CD14-positive monocyte (primary cell): Measurements from ENCODE around the gene ST8SIA6. TPM values are rescaled to one million over a fixed set of nuclear protein-coding genes. Genes with fewer than 3 reads are reported as not detected.

Source experiments
- DNase-seq, 3 donors: peaks; one replicate each; pipeline ENCODE4 v3.0.0-alpha.2; 2011 to 2022
- H2AFZ ChIP-seq: 2 replicates; pipeline ENCODE4 v1.6.0; 2012; ENCODE audit warnings: mild to moderate bottlenecking, low read depth, low read length, inconsistent platforms; ENCODE audit not compliant: insufficient read depth, poor library complexity, severe bottlenecking
- H3K27ac ChIP-seq, 2 donors: 1 replicate in 1 of 2; 2 replicates in 1 of 2; pipeline ENCODE4 v1.5.1; 2012 to 2013; ENCODE audit warnings: low read length in 2 of 2, control low read depth in 1 of 2, inconsistent platforms in 1 of 2, low read depth in 1 of 2, mild to moderate bottlenecking in 1 of 2
- H3K27me3 ChIP-seq, 2 donors: one replicate each; pipeline versions ENCODE4 v1.6.0 to v1.6.1; 2011 to 2013; ENCODE audit warnings: low read length in 2 of 2; ENCODE audit not compliant: control insufficient read depth in 2 of 2, insufficient read depth in 2 of 2
- H3K36me3 ChIP-seq, 2 donors: replicated peaks in 1 of 2; 1 replicate in 1 of 2; 2 replicates in 1 of 2; pipeline versions ENCODE4 v1.5.1 to v1.6.1; 2012 to 2013; ENCODE audit warnings: low read length in 2 of 2, control low read depth in 1 of 2, inconsistent platforms in 1 of 2, mild to moderate bottlenecking in 1 of 2; ENCODE audit not compliant: insufficient read depth in 2 of 2, control insufficient read depth in 1 of 2
- H3K4me1 ChIP-seq, 2 donors: 1 replicate in 1 of 2; 2 replicates in 1 of 2; pipeline versions ENCODE4 v1.5.1 to v1.6.1; 2012 to 2013; ENCODE audit warnings: low read length in 2 of 2, control low read depth in 1 of 2, inconsistent platforms in 1 of 2, mild to moderate bottlenecking in 1 of 2, moderate library complexity in 1 of 2; ENCODE audit not compliant: insufficient read depth in 2 of 2, control insufficient read depth in 1 of 2
- H3K4me2 ChIP-seq: replicated peaks from 2 replicates; pipeline ENCODE3; 2012; ENCODE audit warnings: low read length, moderate library complexity, mild to moderate bottlenecking; ENCODE audit not compliant: poor library complexity, severe bottlenecking; ENCODE audit errors: extremely low read depth
- H3K4me3 ChIP-seq, 3 experiments: fragments of 200-600 bp in 1 of 3; sonication (generic) in 1 of 3; replicated peaks in 1 of 3; 1 replicate in 2 of 3; 2 replicates in 1 of 3; pipeline ENCODE4 v1.5.1; 2011 to 2013; ENCODE audit warnings: low read length in 3 of 3, mild to moderate bottlenecking in 3 of 3, control low read depth in 2 of 3, low read depth in 2 of 3, inconsistent platforms in 1 of 3, moderate library complexity in 1 of 3
- H3K79me2 ChIP-seq: 2 replicates; pipeline ENCODE4 v1.6.0; 2012; ENCODE audit warnings: mild to moderate bottlenecking, control low read depth, inconsistent platforms, low read length, moderate library complexity; ENCODE audit not compliant: insufficient read depth
- H3K9ac ChIP-seq: 2 replicates; pipeline ENCODE4 v1.6.0; 2017; ENCODE audit warnings: low read length, mild to moderate bottlenecking; ENCODE audit not compliant: insufficient read depth, poor library complexity, severe bottlenecking
- H3K9me3 ChIP-seq, 2 donors: replicated peaks in 1 of 2; 1 replicate in 1 of 2; 2 replicates in 1 of 2; pipeline versions ENCODE4 v1.5.1 to v1.6.1; 2012 to 2013; ENCODE audit warnings: low read length in 2 of 2, control low read depth in 1 of 2; ENCODE audit not compliant: control insufficient read depth in 1 of 2, insufficient read depth in 1 of 2
- H4K20me1 ChIP-seq: 2 replicates; pipeline ENCODE4 v1.6.0; 2012; ENCODE audit warnings: mild to moderate bottlenecking, low read length, control low read depth, moderate library complexity; ENCODE audit not compliant: insufficient read depth
- H3K27ac Mint-ChIP-seq, 7 donors: one replicate each; pipeline ENCODE4 v1.8.0; 2020; ENCODE audit warnings: mild to moderate bottlenecking in 7 of 7, mixed read lengths in 7 of 7, moderate library complexity in 6 of 7, inconsistent platforms in 2 of 7
- H3K27me3 Mint-ChIP-seq, 3 donors: one replicate each; pipeline ENCODE4 v1.8.0; 2021 to 2022; ENCODE audit warnings: low read depth in 3 of 3, mild to moderate bottlenecking in 3 of 3, mixed read lengths in 3 of 3, moderate library complexity in 3 of 3, inconsistent platforms in 1 of 3
- H3K36me3 Mint-ChIP-seq, 2 donors: one replicate each; pipeline ENCODE4 v1.8.0; 2020; ENCODE audit warnings: mixed read lengths in 2 of 2, inconsistent platforms in 1 of 2, mild to moderate bottlenecking in 1 of 2
- H3K4me1 Mint-ChIP-seq: one replicate; pipeline ENCODE4 v1.8.0; 2020; ENCODE audit warnings: mild to moderate bottlenecking, mixed read lengths
- H3K4me3 Mint-ChIP-seq, 2 donors: one replicate each; pipeline ENCODE4 v1.8.0; 2020; ENCODE audit warnings: mild to moderate bottlenecking in 2 of 2, mixed read lengths in 2 of 2, moderate library complexity in 1 of 2
- H3K9me3 Mint-ChIP-seq, 7 donors: one replicate each; pipeline ENCODE4 v1.8.0; 2020 to 2022; ENCODE audit warnings: mixed read lengths in 7 of 7, mild to moderate bottlenecking in 6 of 7, moderate library complexity in 6 of 7, inconsistent platforms in 2 of 7
- WGBS: methylation state at CpG from one replicate; pipeline ENCODE4 v1.1.5; 2013; ENCODE audit warnings: missing lambda C conversion rate; ENCODE audit not compliant: insufficient coverage; 5-methylcytosine and 5-hydroxymethylcytosine counted together
- intact Hi-C, 2 donors: fragments of 100-400 bp; cut with micrococcal nuclease; formaldehyde crosslinking; loops; one replicate each; pipeline versions ENCODE4 v1.15.0 to v1.15.1; 2023
- polyA plus RNA-seq, 3 donors: library from polyadenylated mRNA; depleted of rRNA in 1 of 3; unstranded in 2 of 3; stranded (reverse) in 1 of 3; fragments of 300-500 nt in 2 of 3; fragments of >200 nt in 1 of 3; fragmentation: Illumina TruSeq in 2 of 3; gene quantifications; 1 replicate in 2 of 3; 2 replicates in 1 of 3; pipeline ENCODE4 v1.2.3, GENCODE V29; 2012 to 2021
- TF ChIP-seq, protein P1 (sequence below): fragments of 200-600 bp; IDR thresholded peaks from one replicate; pipeline ENCODE4 v1.8.0; 2022; ENCODE audit warnings: antibody characterized with exemption, mild to moderate bottlenecking

The ST8SIA6 gene
- polyA plus RNA-seq, 3 donors = 0.11 TPM; not detected in 2

DNA sequence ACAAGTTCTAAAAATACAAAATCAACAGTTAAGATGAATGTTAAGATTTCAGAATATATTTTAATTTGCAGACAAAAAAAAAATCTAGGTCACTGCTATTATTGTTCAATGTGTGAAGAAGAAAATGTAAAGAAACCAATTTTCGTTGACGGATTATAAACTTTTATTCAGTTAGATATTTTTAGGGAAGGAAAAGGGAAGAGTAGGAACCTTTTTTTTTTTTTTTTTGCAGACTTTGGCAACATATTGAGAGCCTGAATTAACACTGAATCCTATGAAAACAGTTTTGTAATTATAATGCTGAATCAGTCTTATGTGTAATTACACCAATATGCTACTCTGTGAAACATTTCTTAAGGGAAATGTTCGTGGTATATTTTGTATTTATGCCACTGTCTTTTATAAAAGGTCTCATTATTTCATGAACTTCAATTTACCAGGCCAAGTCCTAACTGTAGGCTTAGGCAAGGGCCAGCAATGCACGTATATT lies 106.3 kb downstream of the ST8SIA6 start:
- no peak overlapping the region for H3K27ac ChIP-seq
- H3K4me1 ChIP-seq = no peaks in the 10 kb centered on the region
- H3K4me1 Mint-ChIP-seq = no peaks in the 10 kb centered on the region
- peaks cover 0 to 1% (median 0%) of the 10 kb centered on the region in 3 donors for H3K27me3 Mint-ChIP-seq
- 89% methylated on average over 1 of the region's 4 CpGs for WGBS
- DNase-seq = no peak
- H3K9me3 ChIP-seq = no peaks in the 10 kb centered on the region
- H3K4me3 Mint-ChIP-seq = no peak overlapping the region
- no peaks in the 10 kb centered on the region for H3K27me3 ChIP-seq
- intact Hi-C loops = no loop called here
- H3K27ac Mint-ChIP-seq = no peak overlapping the region
- H3K9me3 Mint-ChIP-seq = peaks cover 0 to 2% (median 0%) of the 10 kb centered on the region in 7 donors
- no peak overlapping the region for H3K4me2 ChIP-seq
- no peak overlapping the region for H3K9ac ChIP-seq
- no peaks in the 10 kb centered on the region for H3K36me3 Mint-ChIP-seq
- no peaks in the 10 kb centered on the region for H3K79me2 ChIP-seq
- H3K36me3 ChIP-seq = no peaks in the 10 kb centered on the region
- H2AFZ ChIP-seq = no peak overlapping the region
- TF ChIP-seq, protein P1, sequence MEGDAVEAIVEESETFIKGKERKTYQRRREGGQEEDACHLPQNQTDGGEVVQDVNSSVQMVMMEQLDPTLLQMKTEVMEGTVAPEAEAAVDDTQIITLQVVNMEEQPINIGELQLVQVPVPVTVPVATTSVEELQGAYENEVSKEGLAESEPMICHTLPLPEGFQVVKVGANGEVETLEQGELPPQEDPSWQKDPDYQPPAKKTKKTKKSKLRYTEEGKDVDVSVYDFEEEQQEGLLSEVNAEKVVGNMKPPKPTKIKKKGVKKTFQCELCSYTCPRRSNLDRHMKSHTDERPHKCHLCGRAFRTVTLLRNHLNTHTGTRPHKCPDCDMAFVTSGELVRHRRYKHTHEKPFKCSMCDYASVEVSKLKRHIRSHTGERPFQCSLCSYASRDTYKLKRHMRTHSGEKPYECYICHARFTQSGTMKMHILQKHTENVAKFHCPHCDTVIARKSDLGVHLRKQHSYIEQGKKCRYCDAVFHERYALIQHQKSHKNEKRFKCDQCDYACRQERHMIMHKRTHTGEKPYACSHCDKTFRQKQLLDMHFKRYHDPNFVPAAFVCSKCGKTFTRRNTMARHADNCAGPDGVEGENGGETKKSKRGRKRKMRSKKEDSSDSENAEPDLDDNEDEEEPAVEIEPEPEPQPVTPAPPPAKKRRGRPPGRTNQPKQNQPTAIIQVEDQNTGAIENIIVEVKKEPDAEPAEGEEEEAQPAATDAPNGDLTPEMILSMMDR = no peak
- H4K20me1 ChIP-seq = no peaks in the 10 kb centered on the region
- no peak overlapping the region for H3K4me3 ChIP-seq

DNA sequence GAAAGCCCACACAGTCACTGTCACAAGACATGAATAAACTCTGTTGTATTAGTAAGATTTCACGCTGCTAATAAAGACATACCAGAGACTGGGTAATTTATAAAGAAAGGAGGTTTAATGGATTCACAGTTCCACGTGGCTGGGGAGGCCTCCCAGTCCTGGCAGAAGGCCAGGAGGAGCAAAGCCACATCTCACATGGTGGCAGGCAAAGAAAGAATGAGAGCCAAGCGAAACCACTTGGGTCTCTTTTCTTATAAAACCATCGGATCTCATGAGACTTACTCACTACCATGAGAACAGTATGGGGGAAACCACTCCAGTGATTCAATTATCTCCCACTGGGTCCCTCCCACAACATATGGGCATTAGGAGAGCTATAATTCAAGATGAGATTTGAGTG lies 110.2 kb downstream of the ST8SIA6 start:
- peaks cover 15 to 26% (median 19%) of the 10 kb centered on the region in 7 donors for H3K9me3 Mint-ChIP-seq
- Histone ChIP-seq H3K27me3 (no peaks in the 10 kb centered on the region), H2AFZ (no peak overlapping the region), H3K4me3 (no peak overlapping the region), H3K36me3 (no peaks in the 10 kb centered on the region), H3K9ac (no peak overlapping the region), H3K79me2 (no peaks in the 10 kb centered on the region), H3K4me1 (no peaks in the 10 kb centered on the region), H3K27ac (no peak overlapping the region), H3K4me2 (no peak overlapping the region), H4K20me1 (no peaks in the 10 kb centered on the region), H3K9me3 (peaks cover 16 to 26% of the 10 kb centered on the region in 2 donors)
- H3K27me3 Mint-ChIP-seq = peaks cover 0 to 1% (median 0%) of the 10 kb centered on the region in 3 donors
- H3K4me3 Mint-ChIP-seq = no peak overlapping the region
- DNase-seq = no peak
- no peaks in the 10 kb centered on the region for H3K4me1 Mint-ChIP-seq
- no CpG with 5 or more reads among the region's 4 CpGs for WGBS
- TF ChIP-seq, protein P1 = no peak
- no peaks in the 10 kb centered on the region for H3K36me3 Mint-ChIP-seq
- intact Hi-C loops = no loop called here
- no peak overlapping the region for H3K27ac Mint-ChIP-seq
